GM18498 (cell line): ENCODE data around the gene AP2A2.

Experiments used
- ATAC-seq: cut with Tn5 transposase; IDR thresholded peaks from one replicate; pipeline ENCODE4 v1.9.1; 2021; ENCODE audit warnings: mild to moderate bottlenecking, moderate library complexity; ENCODE audit not compliant: unreplicated experiment

AP2A2 gene

GRCh38 chr11:1038921-1039320 lies 113.3 kb downstream of the AP2A2 start:
- ATAC-seq, result no peak

- no peak for ATAC-seq
These were observed 114.1 kb downstream of the AP2A2 start for GRCh38 chr11:1039481-1040427.

- no peak for ATAC-seq
These were observed 114.9 kb downstream of the AP2A2 start for GRCh38 chr11:1040428-1041148.

- no peak for ATAC-seq
These were observed 115.4 kb downstream of the AP2A2 start for GRCh38 chr11:1041149-1041467.

- no peak for ATAC-seq
These were observed 115.8 kb downstream of the AP2A2 start for GRCh38 chr11:1041471-1041870.

- no peak for ATAC-seq
These were observed 116.4 kb downstream of the AP2A2 start for GRCh38 chr11:1041936-1042608.

GRCh38 chr11:1042626-1043562 lies 117.2 kb downstream of the AP2A2 start:
- no peak for ATAC-seq

GRCh38 chr11:1043563-1044096 lies 118.0 kb downstream of the AP2A2 start:
- no peak for ATAC-seq

GRCh38 chr11:1044160-1044559 lies 118.5 kb downstream of the AP2A2 start:
- no peak for ATAC-seq

GRCh38 chr11:1047595-1048156 lies 122.0 kb downstream of the AP2A2 start:
- ATAC-seq, result no peak

- no peak for ATAC-seq
These were observed 122.9 kb downstream of the AP2A2 start for GRCh38 chr11:1048375-1049070.

- no peak for ATAC-seq
These were observed 123.4 kb downstream of the AP2A2 start for GRCh38 chr11:1049071-1049405.

GRCh38 chr11:1049431-1049891 lies 123.8 kb downstream of the AP2A2 start:
- ATAC-seq, result no peak

- ATAC-seq, result no peak
These were observed 124.4 kb downstream of the AP2A2 start for GRCh38 chr11:1049911-1050580.

- ATAC-seq, result peak; percentile 86
These were observed 125.1 kb downstream of the AP2A2 start for GRCh38 chr11:1050581-1051355.

- peak; percentile 8 for ATAC-seq
These were observed 125.9 kb downstream of the AP2A2 start for GRCh38 chr11:1051356-1052132.
